HT-29 (cell line): Measurements from ENCODE around the gene RPN1. TPM values are rescaled to one million over a fixed set of nuclear protein-coding genes. Genes with fewer than 3 reads are reported as not detected.
A peak's percentile ranks its signal among the peaks of the same experiment; 100 is the strongest.

Source experiments
- DNase-seq: peaks from one replicate; pipeline ENCODE4 v3.0.0-alpha.2; 2015; ENCODE audit warnings: low spot score
- total RNA-seq: library from RNA; depleted of rRNA; stranded (reverse); fragments of >200 nt; shearing (Covaris generic); gene quantifications from 2 replicates; pipeline ENCODE4 v1.2.3, GENCODE V29; 2014

RPN1 gene
- total RNA-seq, 1 experiment from 2014 or later, result 639 TPM

- DNase-seq, result peak; percentile 41
These were observed 1.5 kb downstream of the RPN1 start for GRCh38 chr3:128648940-128649663.

- no peak for DNase-seq
These were observed 2.2 kb downstream of the RPN1 start for GRCh38 chr3:128648402-128648801.

DNA sequence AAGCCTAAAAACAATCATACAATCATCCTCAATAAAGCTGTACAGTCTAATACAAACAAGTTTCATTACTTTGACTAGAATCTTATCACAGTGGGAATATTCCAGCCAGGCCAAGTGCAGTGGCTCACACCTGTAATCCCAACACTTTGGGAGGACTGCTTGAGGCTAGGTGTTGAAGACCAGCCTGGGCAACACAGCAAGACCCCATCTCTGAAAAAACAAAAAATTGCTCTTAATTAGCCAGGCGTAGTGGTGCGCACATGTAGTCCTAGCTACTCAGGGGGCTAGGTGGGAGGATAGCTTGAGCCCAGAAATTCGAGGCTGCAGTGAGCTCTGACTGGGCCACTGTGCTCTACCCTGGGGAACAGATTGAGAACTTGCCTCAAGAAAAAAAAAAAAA, 3.3 kb downstream of the RPN1 start:
- no peak for DNase-seq

GRCh38 chr3:128634075-128634611, 16.5 kb downstream of the RPN1 start:
- DNase-seq, result no peak

DNA sequence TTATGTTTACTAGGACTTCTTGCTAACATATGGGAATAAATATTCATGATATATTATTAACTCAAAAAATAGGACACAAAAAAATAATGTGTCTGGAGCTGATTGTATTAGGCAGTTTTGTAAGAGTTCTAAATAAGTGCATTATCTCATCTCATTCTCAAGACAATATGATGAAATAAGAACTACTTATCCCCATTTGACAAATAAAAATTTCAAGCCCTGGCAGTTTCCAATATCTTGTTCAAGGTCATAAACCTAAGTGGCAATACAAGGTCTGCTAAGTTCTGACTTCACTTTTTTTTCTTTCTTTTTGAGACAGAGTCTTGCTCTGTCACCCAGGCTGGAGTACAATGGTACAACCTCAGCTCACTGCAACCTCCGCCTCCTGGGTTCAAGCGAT, 18.3 kb downstream of the RPN1 start:
- no peak for DNase-seq

DNA sequence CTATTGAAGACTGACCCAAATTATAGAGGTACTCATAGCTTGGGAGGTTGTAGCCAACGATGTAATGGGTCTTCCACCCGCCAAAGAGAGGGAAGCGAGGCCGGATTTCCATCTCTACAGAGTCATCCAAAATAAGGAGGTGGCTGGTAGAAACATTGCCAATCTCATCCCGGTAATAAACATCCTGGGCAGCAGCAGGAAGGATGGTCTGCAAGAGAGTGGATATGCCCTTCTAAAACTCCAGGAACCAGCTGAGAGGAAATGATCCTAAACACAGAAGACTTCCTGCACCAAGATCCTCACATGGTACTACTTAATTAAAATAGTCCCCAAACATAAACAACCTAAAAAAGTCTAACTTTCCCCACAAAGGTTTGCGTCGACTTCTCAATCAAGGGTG, 20.7 kb downstream of the RPN1 start:
- no peak for DNase-seq

GRCh38 chr3:128625409-128625945, 25.1 kb downstream of the RPN1 start:
- DNase-seq, result no peak

- DNase-seq, result no peak
These were observed 26.0 kb downstream of the RPN1 start for GRCh38 chr3:128624526-128625138.

DNA sequence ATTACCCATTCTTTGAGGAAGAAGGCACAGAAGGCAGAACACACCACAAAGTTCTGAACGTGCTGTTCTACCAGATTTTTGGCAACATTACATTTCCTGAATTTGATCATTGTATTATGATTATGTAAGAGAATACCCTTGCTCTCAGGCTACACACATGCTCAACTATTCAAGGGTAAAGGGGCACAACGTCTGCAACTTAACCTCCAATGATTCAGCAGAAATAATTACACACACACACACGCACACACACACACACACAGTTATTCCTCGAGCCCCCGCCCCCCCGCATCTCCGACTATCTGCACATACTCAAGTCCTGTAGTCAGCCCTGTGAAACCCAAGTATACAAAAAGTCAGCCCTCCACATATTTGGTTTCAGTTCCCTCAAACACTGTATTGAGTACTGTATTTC, 26.8 kb downstream of the RPN1 start:
- DNase-seq, result no peak

- DNase-seq, result no peak
These were observed 28.7 kb downstream of the RPN1 start for GRCh38 chr3:128621931-128622330.

GRCh38 chr3:128621234-128621633, 29.4 kb downstream of the RPN1 start:
- no peak for DNase-seq

DNA sequence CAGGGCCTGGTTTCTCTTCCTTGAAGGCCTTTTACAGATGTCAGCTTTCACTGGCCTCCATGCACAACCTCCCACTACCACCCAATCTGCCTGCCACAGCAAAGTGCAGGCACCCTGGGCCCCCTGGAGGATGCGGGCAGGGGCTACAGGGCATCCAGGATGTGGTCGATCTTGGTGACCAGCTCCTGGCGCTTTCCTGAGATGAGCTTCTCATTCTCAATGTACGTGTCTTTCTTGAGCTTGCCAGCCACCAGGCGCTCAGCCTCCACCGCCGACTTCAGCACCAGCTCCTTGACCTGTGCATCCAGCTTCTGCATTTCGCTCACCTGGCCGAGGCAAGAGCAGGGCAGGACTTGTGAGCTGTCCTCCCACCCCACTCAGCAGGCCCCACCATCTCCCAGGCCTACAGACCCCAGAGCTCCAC, 30.3 kb downstream of the RPN1 start:
- no peak for DNase-seq

DNA sequence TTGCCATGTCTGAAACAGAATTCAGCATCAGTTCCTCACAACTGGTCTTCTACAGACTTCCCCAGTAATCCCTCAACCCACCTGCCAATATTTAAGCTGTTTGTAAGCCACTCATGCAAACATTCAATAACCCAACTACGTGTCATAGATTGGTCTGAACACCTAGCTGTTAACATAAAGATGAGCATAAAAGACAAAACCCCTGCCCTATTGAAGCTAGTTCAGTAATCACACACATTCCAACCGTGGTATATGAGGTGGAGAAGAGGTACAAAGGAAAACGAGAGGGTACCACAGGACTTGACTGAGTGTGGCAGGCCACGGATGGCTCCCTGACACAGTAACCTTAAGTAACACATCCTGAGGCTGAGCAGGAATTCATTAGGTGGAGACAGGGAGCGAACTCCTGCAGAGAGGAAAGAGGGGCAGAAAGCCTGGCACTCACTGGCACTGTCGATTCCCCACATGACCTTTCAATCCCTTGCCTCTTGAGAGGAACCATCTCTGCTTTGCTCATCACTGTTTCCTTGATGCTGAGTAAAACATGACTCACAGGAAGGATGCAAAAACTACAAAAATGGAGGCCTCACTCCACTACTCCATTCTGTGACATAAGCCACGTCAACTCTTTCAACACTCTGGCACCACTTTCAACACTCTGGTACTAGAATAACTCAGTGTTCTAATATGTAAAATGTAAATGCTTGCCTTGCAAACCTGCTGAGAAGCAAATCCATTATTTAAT, 31.3 kb downstream of the RPN1 start:
- DNase-seq, result no peak

- peak; percentile 16 for DNase-seq
These were observed 32.3 kb downstream of the RPN1 start for GRCh38 chr3:128618398-128618726.

- DNase-seq, result peak; percentile 99
These were observed 32.8 kb downstream of the RPN1 start for GRCh38 chr3:128617557-128618397.

- DNase-seq, result no peak
These were observed 33.4 kb downstream of the RPN1 start for GRCh38 chr3:128617270-128617556.

- DNase-seq, result no peak
These were observed 33.9 kb downstream of the RPN1 start for GRCh38 chr3:128616516-128617269.

- DNase-seq, result no peak
These were observed 36.5 kb downstream of the RPN1 start for GRCh38 chr3:128614076-128614475.

DNA sequence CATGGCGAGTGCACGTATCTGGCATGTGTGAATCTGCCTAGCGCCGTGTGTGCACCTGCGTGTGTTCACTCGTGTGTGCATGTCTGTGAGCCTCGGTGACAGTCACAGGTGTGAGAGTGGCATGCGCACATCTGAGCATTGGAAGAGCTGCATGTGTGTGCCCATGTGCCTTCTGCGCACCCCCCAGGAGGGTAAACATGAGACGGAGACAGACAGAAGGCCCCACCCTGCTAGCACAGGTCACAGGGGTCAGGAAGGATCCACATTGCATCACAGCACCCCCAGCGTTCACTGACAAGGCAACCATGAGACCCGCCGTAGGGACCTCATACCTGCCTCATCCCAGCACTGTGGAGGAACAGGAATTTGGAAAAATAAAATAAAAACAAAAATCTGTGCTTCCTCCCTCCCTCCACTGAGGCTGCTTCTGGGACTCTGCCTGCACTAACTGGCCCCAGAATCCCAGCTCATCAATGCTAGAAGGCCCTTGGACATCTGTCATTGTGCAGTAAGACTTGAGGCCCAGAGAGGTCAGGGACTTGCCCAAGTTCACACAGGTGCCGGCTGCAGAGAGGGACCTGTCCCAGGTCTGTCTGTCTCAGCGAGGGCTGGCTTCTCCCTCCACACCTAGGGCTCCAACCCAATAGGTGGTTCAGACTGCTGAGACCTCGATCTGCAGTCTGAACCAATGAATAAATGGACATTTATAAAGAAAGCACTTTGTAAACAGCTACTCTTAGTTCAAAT, 37.4 kb downstream of the RPN1 start:
- no peak for DNase-seq

- no peak for DNase-seq
These were observed 40.1 kb downstream of the RPN1 start for GRCh38 chr3:128610451-128611070.
